ENCODE measurements around the gene CABP7. TPM values are rescaled to one million over a fixed set of nuclear protein-coding genes. Genes with fewer than 3 reads are reported as not detected.
A peak's percentile ranks its signal among the peaks of the same experiment; 100 is the strongest.

The CABP7 gene
- total RNA-seq, 1 experiment from 2014 or later: not detected

GRCh38 chr22:29690476-29690875 lies 29.3 kb upstream of the CABP7 start:
- Histone ChIP-seq H3K36me3 (ENCODE audit: insufficient read depth, low read length, poor library complexity, severe bottlenecking) (no peaks in the 10 kb centered on the region), H3K27ac (ENCODE audit: low read depth, low read length, poor library complexity, severe bottlenecking) (peak overlapping the region; percentile 71), H3K27me3 (replicated peaks; ENCODE audit: insufficient read depth, low read depth, low read length, poor library complexity) (no peaks in the 10 kb centered on the region), H3K4me3 (ENCODE audit: low read depth, low read length, poor library complexity, severe bottlenecking) (no peak overlapping the region), H3K4me1 (ENCODE audit: insufficient read depth, low read length, poor library complexity, severe bottlenecking) (peaks cover 69% of the 10 kb centered on the region), H3K9me3 (ENCODE audit: low read depth, low read length, poor library complexity, severe bottlenecking) (no peaks in the 10 kb centered on the region)
- BruUV-seq (replicated peaks): no TSS peak
- CTCF ChIA-PET: interaction anchor here (0.6 to 1.8 kb wide), 8 partner anchors 9 to 398 kb away, joined by 3 to 18 read pairs (median 5); partner anchors contain the start of gene ZMAT5
- intact Hi-C loops (cut with micrococcal nuclease; ENCODE audit: unreplicated experiment): loop anchor here (1.0 to 2.0 kb wide), 2 partner anchors 49 to 314 kb away; no protein-coding TSS in a partner anchor
- TF ChIP-seq EZH2 (IDR thresholded peaks at IDR 0.05; ENCODE audit: borderline replicate concordance, low read depth, low read length, poor library complexity, severe bottlenecking) (no peak), CTCF (conservative IDR thresholded peaks at IDR 0.05; ENCODE audit: low read depth, low read length) (no peak)
- POLR2A ChIA-PET (ENCODE audit: low non-redundant PET): no interaction called here
- DNase-seq (ENCODE audit: low spot score): peak; percentile 94

- POLR2A ChIA-PET (ENCODE audit: low non-redundant PET): no interaction called here
- Histone ChIP-seq H3K4me1 (ENCODE audit: insufficient read depth, low read length, poor library complexity, severe bottlenecking) (peaks cover 75% of the 10 kb centered on the region), H3K27ac (ENCODE audit: low read depth, low read length, poor library complexity, severe bottlenecking) (no peak overlapping the region), H3K4me3 (ENCODE audit: low read depth, low read length, poor library complexity, severe bottlenecking) (no peak overlapping the region), H3K36me3 (ENCODE audit: insufficient read depth, low read length, poor library complexity, severe bottlenecking) (no peaks in the 10 kb centered on the region), H3K9me3 (ENCODE audit: low read depth, low read length, poor library complexity, severe bottlenecking) (no peaks in the 10 kb centered on the region), H3K27me3 (replicated peaks; ENCODE audit: insufficient read depth, low read depth, low read length, poor library complexity) (no peaks in the 10 kb centered on the region)
- TF ChIP-seq EZH2 (IDR thresholded peaks at IDR 0.05; ENCODE audit: borderline replicate concordance, low read depth, low read length, poor library complexity, severe bottlenecking) (no peak), CTCF (conservative IDR thresholded peaks at IDR 0.05; ENCODE audit: low read depth, low read length) (no peak)
- CTCF ChIA-PET: interaction anchor here (1.2 kb wide), 1 partner anchor 313 kb away, joined by 4 read pairs; no protein-coding TSS in a partner anchor
- intact Hi-C loops (cut with micrococcal nuclease; ENCODE audit: unreplicated experiment): loop anchor here (2.0 kb wide), 1 partner anchor 313 kb away; no protein-coding TSS in a partner anchor
- no peak for DNase-seq (ENCODE audit: low spot score)
- BruUV-seq (replicated peaks): no TSS peak
Observed at GRCh38 chr22:29691636-29692326, 28.0 kb upstream of the CABP7 start.

- peaks cover 70% of the 10 kb centered on the region for H3K4me1 ChIP-seq (ENCODE audit: insufficient read depth, low read length, poor library complexity, severe bottlenecking)
- intact Hi-C loops (cut with micrococcal nuclease; ENCODE audit: unreplicated experiment): no loop called here
- H3K9me3 ChIP-seq (ENCODE audit: low read depth, low read length, poor library complexity, severe bottlenecking): no peaks in the 10 kb centered on the region
- H3K27me3 ChIP-seq (replicated peaks; ENCODE audit: insufficient read depth, low read depth, low read length, poor library complexity): no peaks in the 10 kb centered on the region
- H3K27ac ChIP-seq (ENCODE audit: low read depth, low read length, poor library complexity, severe bottlenecking): no peak overlapping the region
- no peak overlapping the region for H3K4me3 ChIP-seq (ENCODE audit: low read depth, low read length, poor library complexity, severe bottlenecking)
- no TSS peak for BruUV-seq (replicated peaks)
- POLR2A ChIA-PET (ENCODE audit: low non-redundant PET): no interaction called here
- DNase-seq (ENCODE audit: low spot score): no peak
- no peaks in the 10 kb centered on the region for H3K36me3 ChIP-seq (ENCODE audit: insufficient read depth, low read length, poor library complexity, severe bottlenecking)
- TF ChIP-seq CTCF (conservative IDR thresholded peaks at IDR 0.05; ENCODE audit: low read depth, low read length): no peak
- TF ChIP-seq EZH2 (IDR thresholded peaks at IDR 0.05; ENCODE audit: borderline replicate concordance, low read depth, low read length, poor library complexity, severe bottlenecking): no peak
- CTCF ChIA-PET: no interaction called here
Observed at GRCh38 chr22:29692327-29692640, 27.5 kb upstream of the CABP7 start.

Measured in A673 (cell line).